Thyroid gland (tissue), 4 donors: ENCODE data around the gene SLC14A1.

ENCODE experiments used
- CTCF ChIP-seq, 6 experiments: fragments of 200-600 bp in 3 of 6; fragments of 450-650 bp in 3 of 6; sonication (generic) in 3 of 6; IDR thresholded peaks; one replicate each; pipeline ENCODE4 v1.5.1; 2016 to 2019; ENCODE audit warnings: antibody characterized with exemption in 6 of 6, mild to moderate bottlenecking in 2 of 6, inconsistent platforms in 1 of 6, moderate library complexity in 1 of 6
- POLR2A ChIP-seq, 2 donors: fragments of 450-650 bp; IDR thresholded peaks; one replicate each; pipeline ENCODE4 v1.6.1; 2017; ENCODE audit warnings: antibody characterized with exemption in 2 of 2, mild to moderate bottlenecking in 2 of 2, moderate library complexity in 1 of 2

DNA sequence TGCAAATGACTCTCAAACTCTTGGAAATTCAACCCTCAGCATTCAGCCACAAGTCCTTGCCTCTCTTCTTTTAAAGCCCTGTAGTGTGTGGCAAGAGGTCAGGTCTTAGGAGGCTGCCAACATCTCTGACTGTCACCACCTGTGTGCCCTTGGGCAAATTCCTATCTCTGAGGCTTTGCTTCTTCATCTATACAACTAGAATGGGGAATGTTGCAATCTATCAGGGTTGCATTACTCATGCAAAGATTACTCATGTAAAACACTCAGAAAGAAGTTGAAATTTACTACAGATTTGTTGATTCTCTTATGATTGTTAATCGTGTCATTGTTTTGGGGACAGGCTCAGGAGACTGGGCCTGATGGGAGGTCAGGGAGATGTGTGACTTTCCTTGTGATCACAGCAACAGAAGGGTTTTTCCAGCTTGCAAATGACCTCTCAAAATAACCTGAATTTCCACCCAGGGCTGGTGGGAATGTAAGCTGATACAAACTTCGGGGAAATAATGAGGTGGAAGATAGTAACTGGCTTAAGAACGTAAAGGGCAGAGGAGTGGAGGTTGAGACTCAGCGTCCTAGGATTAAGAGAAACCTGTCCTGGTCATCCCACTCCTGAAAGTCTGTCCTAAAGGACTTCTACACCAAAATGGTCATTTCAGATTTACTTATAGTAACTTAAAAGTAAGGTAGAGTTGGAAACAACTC is 69.4 kb downstream of the SLC14A1 start:
- TF ChIP-seq CTCF (IDR thresholded peaks at IDR 0.05) (no peak), POLR2A (IDR thresholded peaks at IDR 0.05) (no peak)
